Stimulated activated CD4-positive, alpha-beta T cell treated with anti-CD3 and anti-CD28 coated beads, Interleukin-2, amount 100 ng/mL, for 4 hours (primary cell): ENCODE data around the gene ASL.
"Not testable (repeated sequence)": the region's sequence is repeated elsewhere in the genome, so short reads cannot be mapped to it uniquely, and the experiment has no call there.

Experiments
- DNase-seq: peaks from one replicate; pipeline ENCODE4 v3.0.0-alpha.2; 2020; ENCODE audit warnings: low read depth

Gene ASL

GRCh38 chr7:66076462-66077329, 1.1 kb downstream of the ASL start:
- DNase-seq: no peak

DNA sequence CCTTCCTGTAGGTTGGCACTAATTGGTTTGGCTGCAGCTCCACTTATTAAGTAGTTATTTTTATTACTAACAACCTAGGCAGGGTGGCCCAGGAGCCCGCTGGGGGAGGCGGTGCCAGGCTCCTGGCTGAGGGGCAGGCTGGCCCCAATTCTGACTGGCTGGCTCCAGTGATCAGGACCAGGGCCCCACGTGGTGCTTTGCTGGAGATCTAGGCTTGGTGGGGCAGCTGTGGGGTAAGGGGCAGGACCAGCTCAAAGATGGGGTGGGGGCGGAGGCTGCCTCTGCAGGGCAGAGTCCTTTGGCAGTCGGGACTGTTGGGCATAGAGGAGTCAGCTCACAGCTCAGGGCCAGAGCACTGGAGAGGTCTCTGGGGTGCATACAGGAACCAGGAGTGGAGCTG, 2.4 kb downstream of the ASL start:
- DNase-seq: no peak

DNA sequence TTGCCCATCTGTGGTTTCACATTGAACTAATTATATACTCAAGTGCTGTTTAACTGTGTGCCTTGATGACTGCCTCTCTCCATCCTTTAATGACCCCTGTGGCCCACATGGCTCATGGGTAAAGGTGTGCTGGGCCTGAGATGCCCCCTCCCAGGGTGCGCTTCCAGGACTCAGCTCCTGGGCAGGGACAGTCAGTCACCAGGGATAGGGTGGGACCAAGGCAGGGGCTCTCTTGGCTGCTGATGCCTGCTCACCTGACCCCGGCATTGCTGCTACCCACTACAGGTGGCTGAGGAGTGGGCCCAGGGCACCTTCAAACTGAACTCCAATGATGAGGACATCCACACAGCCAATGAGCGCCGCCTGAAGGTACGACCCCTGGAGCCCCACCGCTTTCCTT, 6.5 kb downstream of the ASL start:
- no peak for DNase-seq

DNA sequence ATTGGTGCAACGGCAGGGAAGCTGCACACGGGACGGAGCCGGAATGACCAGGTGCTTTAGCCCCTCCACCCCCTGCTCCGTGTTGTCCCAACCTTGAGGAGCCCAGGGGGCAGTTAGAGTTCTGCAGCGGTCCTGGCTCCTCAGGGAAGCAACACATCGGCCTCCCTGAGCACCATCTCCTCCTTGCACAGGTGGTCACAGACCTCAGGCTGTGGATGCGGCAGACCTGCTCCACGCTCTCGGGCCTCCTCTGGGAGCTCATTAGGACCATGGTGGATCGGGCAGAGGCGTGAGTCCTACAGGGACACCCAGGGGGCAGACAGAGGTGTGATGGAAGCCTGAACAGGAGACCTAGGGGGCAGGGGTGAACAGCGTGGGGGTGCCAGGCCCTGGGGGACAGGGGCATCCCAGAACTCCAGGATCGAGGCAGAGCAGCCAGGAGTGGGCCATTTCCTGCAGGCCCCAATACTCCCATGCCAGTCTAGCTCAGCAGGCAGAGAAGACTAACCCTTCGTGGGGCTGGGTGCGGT, 7.3 kb downstream of the ASL start:
- DNase-seq: no peak

DNA sequence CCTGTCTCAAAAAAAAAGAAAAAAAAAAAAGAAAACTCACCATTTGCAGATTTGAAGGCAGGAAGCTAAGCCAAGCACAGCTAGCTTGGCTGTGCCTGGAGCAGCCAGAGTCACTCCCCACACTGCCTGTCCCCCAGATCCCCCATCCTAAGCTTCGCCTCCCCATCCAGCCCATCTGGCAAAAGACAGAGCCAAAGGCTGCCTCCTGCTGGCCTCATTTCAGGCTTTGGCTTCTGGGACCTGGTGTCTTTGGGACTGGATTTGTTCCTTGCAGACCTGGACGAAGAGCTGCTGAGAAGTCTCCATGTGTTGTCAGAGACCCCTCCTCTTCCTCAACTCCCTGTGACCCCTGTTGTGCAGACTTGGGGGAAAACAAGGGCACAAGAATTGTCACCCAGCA, 8.1 kb downstream of the ASL start:
- DNase-seq: no peak

DNA sequence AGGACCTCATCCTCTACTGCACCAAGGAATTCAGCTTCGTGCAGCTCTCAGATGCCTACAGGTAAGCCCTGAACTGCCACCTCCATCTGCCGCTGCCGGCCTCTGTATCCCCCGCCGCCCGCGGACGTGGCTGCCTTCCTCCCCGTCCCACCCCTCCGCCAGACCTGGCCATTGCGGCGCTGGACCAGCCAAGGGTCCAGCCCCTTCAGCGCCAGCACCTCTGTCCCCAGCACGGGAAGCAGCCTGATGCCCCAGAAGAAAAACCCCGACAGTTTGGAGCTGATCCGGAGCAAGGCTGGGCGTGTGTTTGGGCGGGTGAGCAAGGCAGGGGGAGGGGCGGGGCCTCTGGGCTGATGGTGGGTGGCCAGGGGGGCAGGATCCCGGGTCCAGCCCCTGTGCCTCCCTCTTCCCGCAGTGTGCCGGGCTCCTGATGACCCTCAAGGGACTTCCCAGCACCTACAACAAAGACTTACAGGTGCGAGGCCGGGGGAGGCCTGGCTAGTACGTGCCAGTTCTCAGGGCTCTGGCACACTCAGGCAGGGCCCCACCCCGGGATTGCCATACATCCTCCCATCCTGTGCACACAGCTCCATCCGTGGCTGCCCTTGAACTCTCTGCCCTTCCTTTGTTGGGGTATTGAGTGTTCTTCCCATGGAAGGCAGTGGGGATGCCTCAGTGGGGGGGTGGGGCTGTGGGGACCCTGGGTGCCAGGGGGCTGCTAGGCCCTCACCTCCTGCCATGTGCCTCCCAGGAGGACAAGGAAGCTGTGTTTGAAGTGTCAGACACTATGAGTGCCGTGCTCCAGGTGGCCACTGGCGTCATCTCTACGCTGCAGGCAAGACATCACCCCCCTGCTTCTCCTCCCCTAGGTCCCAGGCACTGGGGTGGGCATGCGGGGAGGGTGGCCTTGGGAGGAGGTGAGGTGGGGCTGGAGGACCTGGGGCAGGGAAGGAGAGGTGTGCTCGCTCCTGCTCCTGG, 13.5 kb downstream of the ASL start:
- no peak for DNase-seq

GRCh38 chr7:66092654-66093053, 17.0 kb downstream of the ASL start:
- DNase-seq: no peak

DNA sequence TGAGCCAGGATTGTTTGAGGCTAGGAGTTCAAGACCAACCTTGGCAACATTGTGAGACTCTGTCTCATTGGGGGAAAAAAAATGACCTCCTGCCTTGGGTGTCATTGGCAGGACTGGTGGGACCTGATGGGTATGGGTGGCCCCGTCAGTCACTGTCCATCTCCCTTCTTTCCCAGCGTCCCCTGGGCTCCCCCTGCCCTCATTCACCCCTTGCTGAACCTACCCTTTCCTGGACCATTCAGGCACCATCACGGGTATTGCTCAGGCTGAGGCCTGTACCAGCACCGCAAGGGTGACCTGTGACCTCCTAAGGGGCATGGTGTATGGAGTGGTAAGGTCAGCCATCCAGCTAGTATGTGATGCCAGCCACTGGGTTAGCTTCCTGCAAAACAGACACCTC, 19.4 kb downstream of the ASL start:
- no peak for DNase-seq

GRCh38 chr7:66099232-66099550, 23.6 kb downstream of the ASL start:
- no peak for DNase-seq

DNA sequence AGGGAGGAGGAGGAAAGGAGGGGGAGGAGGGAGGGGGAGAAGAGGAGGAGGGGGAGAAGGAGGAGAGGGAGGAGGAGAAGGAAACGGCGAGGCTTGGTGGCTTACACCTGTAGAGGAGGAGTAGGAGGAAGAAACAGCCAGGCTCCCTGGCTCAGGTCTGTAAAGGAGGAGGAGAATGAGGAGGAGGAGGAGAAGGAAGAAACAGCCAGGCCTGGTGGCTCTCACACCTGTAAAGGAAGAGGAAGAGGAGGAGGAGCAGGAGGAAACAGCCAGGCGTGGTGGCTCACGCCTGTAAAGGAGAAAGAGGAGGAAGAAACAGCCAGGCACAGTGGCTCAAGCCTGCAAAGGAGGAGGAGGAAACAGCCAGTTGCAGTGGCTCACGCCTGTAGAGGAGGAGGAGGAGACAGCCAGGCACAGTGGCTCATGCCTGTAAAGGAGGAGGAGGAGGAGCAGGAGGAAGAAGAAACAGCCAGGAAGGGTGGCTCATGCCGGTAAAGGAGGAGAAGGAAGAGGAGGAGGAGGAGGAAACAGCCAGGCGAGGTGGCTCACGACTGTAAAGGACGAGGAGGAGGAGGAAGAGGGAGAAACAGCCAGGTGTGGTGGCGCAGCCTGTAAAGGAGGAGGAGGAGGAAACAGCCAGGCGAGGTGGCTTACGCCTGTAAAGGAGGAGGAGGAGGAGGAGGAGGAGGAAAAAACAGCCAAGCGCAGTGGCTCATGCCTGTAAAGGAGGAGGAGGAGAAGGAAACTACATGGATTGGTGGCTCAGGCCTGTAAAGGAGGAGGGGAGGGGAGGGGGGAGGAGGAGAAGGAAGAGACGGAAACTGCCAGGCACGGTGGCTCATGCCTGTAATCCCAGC, 24.2 kb downstream of the ASL start:
- no peak for DNase-seq

- DNase-seq: no peak
Observed at GRCh38 chr7:66100408-66101050, 24.9 kb downstream of the ASL start.

- not testable (repeated sequence) for DNase-seq
Observed at GRCh38 chr7:66102168-66102567, 26.5 kb downstream of the ASL start.

DNA sequence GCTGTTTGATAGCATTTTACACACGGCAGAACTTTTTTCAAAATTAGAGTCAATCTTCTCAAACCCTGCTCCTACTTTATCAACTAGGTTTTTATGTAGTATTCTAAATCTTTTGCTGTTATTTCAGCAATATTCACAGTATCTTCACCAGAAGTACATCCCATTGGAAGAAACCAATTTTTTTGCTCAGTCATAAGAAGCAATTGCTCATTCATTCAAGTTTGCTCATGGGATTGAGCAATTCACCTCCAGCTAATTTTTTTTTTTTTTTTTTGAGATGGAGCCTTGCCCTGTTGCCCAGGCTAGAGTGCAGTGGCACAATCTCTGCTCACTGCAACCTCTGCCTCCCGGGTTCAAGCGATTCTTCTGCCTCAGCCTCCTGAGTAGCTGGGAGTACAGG, 28.4 kb downstream of the ASL start:
- DNase-seq: not testable (repeated sequence)

DNA sequence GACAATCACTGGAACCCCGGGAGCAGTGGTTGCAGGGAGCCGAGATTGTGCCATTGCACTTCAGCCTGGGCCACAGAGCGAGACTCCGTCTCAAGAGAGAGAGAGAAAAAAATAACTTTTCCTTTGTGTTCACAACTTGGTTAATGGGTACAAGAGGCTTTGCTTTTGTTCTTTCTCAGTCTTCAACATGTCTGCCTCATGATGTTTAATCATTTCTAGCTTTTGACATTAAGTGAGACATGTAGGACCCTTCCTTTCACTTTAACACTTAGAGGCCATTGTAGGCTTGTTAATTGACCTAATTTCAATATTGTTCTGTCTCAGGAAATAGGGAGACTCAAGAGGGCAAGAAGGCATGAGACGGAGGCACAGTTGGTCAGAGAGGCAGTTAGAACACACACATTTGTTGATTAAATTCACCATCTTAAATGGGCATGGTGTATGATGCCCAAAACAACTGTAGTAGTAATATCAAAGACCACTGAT, 29.7 kb downstream of the ASL start:
- DNase-seq: no peak

DNA sequence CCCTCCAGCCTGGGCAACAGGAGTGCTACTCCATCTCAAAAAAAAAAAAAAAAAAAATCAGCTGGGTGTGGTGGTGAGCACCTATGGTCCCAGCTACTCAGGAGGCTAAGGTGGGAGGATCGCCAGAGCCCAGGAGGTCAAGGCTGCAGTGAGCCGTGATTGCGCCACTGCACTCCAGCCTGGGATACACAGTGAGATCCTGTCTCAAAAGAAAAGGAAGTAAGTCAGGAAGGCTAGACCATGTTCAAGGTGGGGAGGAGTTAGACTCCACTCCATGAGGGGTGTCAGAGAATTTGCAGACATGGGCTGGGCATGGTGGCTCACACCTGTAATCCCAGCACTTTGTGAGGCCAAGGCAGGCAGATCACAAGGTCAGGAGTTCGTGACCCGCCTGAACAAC, 32.8 kb downstream of the ASL start:
- not testable (repeated sequence) for DNase-seq

- no peak for DNase-seq
Observed at GRCh38 chr7:66110856-66111255, 35.2 kb downstream of the ASL start.

GRCh38 chr7:66114743-66115649, 39.4 kb downstream of the ASL start, which contains the start of gene CRCP:
CRCP (plus strand) TSS chr7:66114847; CDS start chr7:66114963, 116 bp downstream.
- DNase-seq: peak; percentile 76

- not testable (repeated sequence) for DNase-seq
Observed at GRCh38 chr7:66116680-66117420, 41.2 kb downstream of the ASL start.

DNA sequence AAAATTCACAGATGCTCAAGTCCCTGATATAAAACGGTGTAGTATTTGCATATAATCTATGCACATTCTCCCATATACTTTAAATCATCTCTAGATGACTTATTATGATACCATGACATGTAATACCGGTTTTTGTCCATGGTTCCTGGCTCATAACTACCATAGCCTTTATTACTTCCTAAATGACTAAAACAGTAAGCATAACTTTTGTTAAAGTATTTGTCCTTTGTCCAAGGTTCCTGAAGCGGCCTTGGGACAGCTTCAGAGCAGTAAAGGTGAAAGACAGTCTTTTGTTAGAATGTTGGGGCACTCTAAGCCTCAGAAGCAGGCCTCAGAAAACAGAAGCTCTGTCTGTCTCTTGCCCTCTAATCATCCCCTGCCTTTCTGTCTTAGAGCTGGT, 43.0 kb downstream of the ASL start:
- no peak for DNase-seq
